ENCODE results near the gene PACSIN1. TPM values are rescaled to one million over a fixed set of nuclear protein-coding genes. Genes with fewer than 3 reads are reported as not detected.

Gene PACSIN1
- total and polyA plus RNA-seq, 5 experiments from 2014 or later: 0.06 to 0.82 (median 0.41) TPM

GRCh38 chr6:34438705-34439104 is 27.2 kb upstream of the PACSIN1 start:
- DNase-seq: no peak
- Mint-ChIP-seq H3K9me3 (peaks cover 0 to 2% (median 0%) of the 10 kb centered on the region in 9 donors), H3K27me3 (peaks cover 0 to 3% (median 0%) of the 10 kb centered on the region in 5 donors), H3K4me3 (no peak overlapping the region), H3K27ac (peak overlapping the region in 1 of 10 donors; percentile 88), H3K4me1 (peaks cover 0 to 2% (median 0%) of the 10 kb centered on the region in 4 donors), H3K36me3 (no peaks in the 10 kb centered on the region)
- POLR2A ChIA-PET: no interaction called here
- ATAC-seq: no peak

DNA sequence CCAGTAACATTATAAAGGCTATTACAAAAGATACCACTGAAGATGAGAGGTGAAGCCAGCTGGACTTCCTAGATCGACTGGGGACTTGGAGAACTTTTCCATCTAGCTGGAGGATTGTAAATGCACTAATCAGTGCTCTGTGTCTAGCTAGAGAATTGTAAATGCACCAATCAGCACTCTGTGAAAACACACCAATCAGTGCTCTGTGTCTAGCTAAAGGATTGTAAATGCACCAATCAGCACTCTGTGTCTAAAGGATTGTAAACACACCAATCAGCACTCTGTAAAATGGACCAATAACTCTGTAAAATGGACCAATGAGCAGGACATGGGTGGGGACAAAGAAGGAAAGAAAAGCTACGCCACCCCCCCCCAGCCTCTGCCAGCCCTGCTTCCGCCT is 26.4 kb upstream of the PACSIN1 start:
- ATAC-seq (no peak), DNase-seq (no peak)
- H3K9me3 Mint-ChIP-seq: peaks cover 0 to 2% (median 0%) of the 10 kb centered on the region in 9 donors
- H3K4me3 Mint-ChIP-seq: no peak overlapping the region
- H3K27me3 Mint-ChIP-seq: peaks cover 0 to 3% (median 0%) of the 10 kb centered on the region in 5 donors
- peak overlapping the region in 1 of 10 donors; percentile 21 for H3K27ac Mint-ChIP-seq
- no peaks in the 10 kb centered on the region for H3K36me3 Mint-ChIP-seq
- peaks cover 0 to 2% (median 0%) of the 10 kb centered on the region in 4 donors for H3K4me1 Mint-ChIP-seq
- POLR2A ChIA-PET: no interaction called here

DNA sequence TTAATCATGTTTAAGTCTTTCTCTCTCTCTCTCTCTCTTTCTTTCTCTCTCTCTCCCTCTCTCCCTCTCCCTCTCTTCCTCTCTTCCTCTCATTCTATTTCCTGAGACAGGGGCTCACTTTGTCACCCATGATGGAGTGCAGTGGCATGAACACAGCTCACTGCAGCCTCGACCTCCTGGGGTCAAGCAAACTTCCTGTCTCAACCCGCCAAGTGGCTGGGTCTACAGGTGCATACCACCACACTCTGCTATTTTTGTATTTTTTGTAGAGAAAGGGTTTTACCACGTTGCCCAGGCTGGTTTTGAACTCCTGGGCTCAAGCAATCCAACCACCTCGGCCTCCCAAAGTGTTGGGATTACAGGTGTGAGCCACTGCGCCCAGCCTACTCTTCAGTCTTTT is 24.4 kb upstream of the PACSIN1 start:
- Mint-ChIP-seq H3K27ac (no peak overlapping the region), H3K27me3 (peaks cover 0 to 3% (median 0%) of the 10 kb centered on the region in 5 donors), H3K9me3 (peaks cover 0 to 2% (median 0%) of the 10 kb centered on the region in 9 donors), H3K4me3 (no peak overlapping the region), H3K36me3 (no peaks in the 10 kb centered on the region), H3K4me1 (peaks cover 0 to 2% (median 0%) of the 10 kb centered on the region in 4 donors)
- DNase-seq: no peak
- POLR2A ChIA-PET: no interaction called here
- no peak for ATAC-seq

DNA sequence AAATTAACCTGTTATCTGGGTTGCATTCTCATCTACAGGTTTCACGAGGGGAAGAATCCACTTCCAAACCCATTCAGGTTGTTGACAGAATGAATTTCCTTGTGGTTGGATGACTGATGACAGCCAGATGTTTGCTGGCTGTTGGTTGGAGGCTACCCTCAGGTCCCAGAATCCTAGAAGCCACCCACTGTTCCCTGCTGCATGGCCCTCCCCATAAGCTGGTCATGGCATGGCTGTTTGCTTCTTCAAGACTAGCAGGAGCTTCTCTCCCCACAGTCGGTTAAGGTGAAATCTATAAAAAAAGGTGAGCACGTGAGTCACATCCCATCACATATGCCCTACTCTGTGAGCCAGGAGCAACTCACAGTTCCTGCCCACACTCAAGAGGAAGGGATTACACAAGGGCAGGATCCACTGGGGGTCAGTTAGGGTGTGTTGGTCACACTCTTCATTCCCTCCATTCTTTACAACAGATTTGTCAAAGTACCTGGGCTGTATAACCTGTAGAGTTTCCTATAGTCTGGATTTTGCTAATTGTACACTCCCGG is 20.5 kb upstream of the PACSIN1 start:
- Mint-ChIP-seq H3K4me1 (peaks cover 0 to 2% (median 0%) of the 10 kb centered on the region in 4 donors), H3K4me3 (no peak overlapping the region), H3K27ac (no peak overlapping the region), H3K9me3 (no peaks in the 10 kb centered on the region), H3K27me3 (peaks cover 0 to 3% (median 0%) of the 10 kb centered on the region in 5 donors), H3K36me3 (no peaks in the 10 kb centered on the region)
- POLR2A ChIA-PET: no interaction called here
- DNase-seq (no peak), ATAC-seq (no peak)

- Mint-ChIP-seq H3K27ac (peak overlapping the region in 1 of 10 donors; percentile 28), H3K4me3 (no peak overlapping the region), H3K4me1 (no peaks in the 10 kb centered on the region), H3K27me3 (peaks cover 0 to 2% (median 0%) of the 10 kb centered on the region in 5 donors), H3K36me3 (peaks cover 0 to 6% (median 0%) of the 10 kb centered on the region in 3 donors), H3K9me3 (peaks cover 0 to 9% (median 2%) of the 10 kb centered on the region in 9 donors)
- POLR2A ChIA-PET: no interaction called here
- ATAC-seq: no peak
- no peak for DNase-seq
These were observed 18.5 kb upstream of the PACSIN1 start for GRCh38 chr6:34447386-34447785.

DNA sequence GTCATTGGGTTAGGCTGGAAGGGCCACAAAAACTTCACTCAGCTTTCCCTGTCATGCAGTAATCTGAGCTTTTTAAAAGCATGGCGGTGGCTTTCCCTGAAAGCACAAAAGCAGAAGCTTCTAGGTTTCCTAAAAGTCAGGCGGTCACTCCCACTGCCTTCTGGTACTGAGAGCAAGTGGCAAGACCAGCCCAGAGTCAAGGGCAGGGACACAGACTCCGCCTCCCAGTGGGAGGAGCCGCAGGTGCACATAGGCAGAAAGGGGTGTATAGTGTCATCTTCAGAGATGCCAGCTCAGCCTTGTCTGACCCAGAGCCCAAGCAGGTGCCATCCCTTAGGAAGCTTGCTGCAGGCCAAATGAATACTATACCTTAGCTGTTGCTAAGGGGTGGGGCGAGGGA is 18.0 kb upstream of the PACSIN1 start:
- DNase-seq (no peak), ATAC-seq (no peak)
- Mint-ChIP-seq H3K27ac (no peak overlapping the region), H3K27me3 (peaks cover 0 to 2% (median 0%) of the 10 kb centered on the region in 5 donors), H3K4me1 (no peaks in the 10 kb centered on the region), H3K9me3 (peaks cover 0 to 9% (median 2%) of the 10 kb centered on the region in 9 donors), H3K36me3 (peaks cover 0 to 6% (median 0%) of the 10 kb centered on the region in 3 donors), H3K4me3 (no peak overlapping the region)
- POLR2A ChIA-PET: no interaction called here

- peaks cover 0 to 2% (median 0%) of the 10 kb centered on the region in 5 donors for H3K27me3 Mint-ChIP-seq
- ATAC-seq: no peak
- no peak for DNase-seq
- peaks cover 0 to 6% (median 0%) of the 10 kb centered on the region in 3 donors for H3K36me3 Mint-ChIP-seq
- POLR2A ChIA-PET: no interaction called here
- H3K4me1 Mint-ChIP-seq: no peaks in the 10 kb centered on the region
- no peak overlapping the region for H3K27ac Mint-ChIP-seq
- H3K9me3 Mint-ChIP-seq: peaks cover 0 to 9% (median 2%) of the 10 kb centered on the region in 9 donors
- H3K4me3 Mint-ChIP-seq: no peak overlapping the region
These were observed 14.7 kb upstream of the PACSIN1 start for GRCh38 chr6:34451192-34451591.

DNA sequence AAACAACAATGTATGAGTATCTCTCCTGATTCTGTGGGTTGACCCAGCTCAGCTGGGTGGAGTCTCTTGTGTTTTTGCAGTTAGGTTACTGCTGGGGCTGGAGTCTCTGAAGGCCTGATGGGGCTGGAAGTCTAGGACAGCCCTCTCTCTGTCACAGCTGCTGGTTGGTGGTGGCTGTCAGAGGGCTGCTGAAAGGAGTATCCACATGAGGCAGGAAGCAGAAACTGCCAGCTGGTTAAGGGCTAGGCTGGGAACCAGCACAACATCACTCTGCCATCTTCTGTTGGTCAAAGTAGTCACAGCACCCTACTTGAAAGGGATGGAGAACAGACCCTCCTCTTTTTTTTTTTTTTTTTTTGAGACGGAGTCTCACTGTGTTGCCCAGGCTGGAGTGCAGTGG is 10.0 kb upstream of the PACSIN1 start:
- POLR2A ChIA-PET: no interaction called here
- no peak for ATAC-seq

GRCh38 chr6:34457382-34457741 is 8.5 kb upstream of the PACSIN1 start:
- H3K4me3 Mint-ChIP-seq: no peak overlapping the region
- H3K36me3 Mint-ChIP-seq: no peaks in the 10 kb centered on the region
- H3K9me3 Mint-ChIP-seq: no peaks in the 10 kb centered on the region
- H3K4me1 Mint-ChIP-seq: no peaks in the 10 kb centered on the region
- peak overlapping the region in 1 of 10 donors; percentile 25 for H3K27ac Mint-ChIP-seq
- ATAC-seq: no peak
- peaks cover 0 to 2% (median 0%) of the 10 kb centered on the region in 5 donors for H3K27me3 Mint-ChIP-seq
- POLR2A ChIA-PET: no interaction called here
- no peak for DNase-seq

More for the DNA sequence above, 10.0 kb upstream of the PACSIN1 start:
- Mint-ChIP-seq H3K27me3 (no peaks in the 10 kb centered on the region), H3K4me1 (no peaks in the 10 kb centered on the region), H3K9me3 (peaks cover 0 to 9% (median 2%) of the 10 kb centered on the region in 9 donors), H3K4me3 (no peak overlapping the region), H3K36me3 (peaks cover 0 to 6% (median 0%) of the 10 kb centered on the region in 3 donors), H3K27ac (peak overlapping the region in 1 of 10 donors; percentile 13)
- DNase-seq: no peak

DNA sequence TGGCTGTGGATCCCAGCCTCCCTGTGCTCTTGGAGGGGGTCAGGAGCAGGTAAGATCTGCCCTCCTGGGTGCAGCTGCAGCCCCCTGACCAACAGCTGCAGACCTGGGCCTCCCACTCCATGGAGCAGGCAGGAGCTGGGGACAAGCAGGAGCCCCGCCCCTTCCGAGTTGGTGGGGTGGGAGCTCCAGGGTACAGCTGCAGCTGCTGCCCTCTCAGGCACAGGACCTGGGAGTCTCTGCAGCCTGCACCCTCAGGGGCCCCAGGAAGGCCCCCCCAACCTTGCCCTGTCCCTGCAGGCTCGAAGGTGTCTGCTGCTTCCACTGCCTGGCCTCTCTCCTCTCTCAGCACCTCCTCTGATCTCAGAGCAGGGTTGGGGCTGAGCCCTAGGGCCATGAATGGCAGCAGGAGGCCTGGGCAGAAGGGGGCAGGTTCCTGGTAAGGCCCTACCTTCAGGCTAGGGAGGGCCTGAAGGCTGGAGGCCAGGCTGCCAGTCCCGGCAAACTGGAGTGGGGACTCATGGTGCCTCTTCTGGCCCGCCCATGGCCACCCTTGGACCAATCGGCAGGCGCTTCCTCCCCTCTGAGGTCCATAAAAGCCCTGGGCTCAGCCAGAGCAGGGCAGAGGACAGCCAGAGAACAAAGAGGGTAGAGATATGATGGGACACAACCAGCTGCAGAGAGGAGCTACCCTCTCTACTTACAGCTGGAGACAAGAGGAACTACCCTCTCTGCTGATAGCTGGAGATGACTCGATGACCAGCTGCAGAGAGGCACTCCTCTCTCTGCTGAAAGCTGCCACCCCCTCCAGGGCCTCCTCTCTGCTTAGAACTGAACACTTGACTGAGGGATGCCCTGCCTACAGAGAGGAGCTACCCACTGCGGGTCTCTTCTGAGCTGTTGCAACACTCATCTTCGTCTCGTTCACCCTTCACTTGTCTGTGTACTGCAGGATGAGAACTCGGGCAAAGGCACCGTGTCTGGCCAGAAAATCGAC is 7.8 kb upstream of the PACSIN1 start:
- Mint-ChIP-seq H3K9me3 (no peaks in the 10 kb centered on the region), H3K4me3 (no peak overlapping the region), H3K36me3 (no peaks in the 10 kb centered on the region), H3K4me1 (no peaks in the 10 kb centered on the region), H3K27me3 (peaks cover under 1 to 9% (median 3%) of the 10 kb centered on the region in 5 donors), H3K27ac (no peak overlapping the region)
- DNase-seq (no peak), ATAC-seq (no peak)
- POLR2A ChIA-PET: interaction anchor here (0.6 kb wide), 1 partner anchor 198 kb away, joined by 3 read pairs; no protein-coding TSS in a partner anchor

- peaks cover 11 to 29% (median 18%) of the 10 kb centered on the region in 5 donors for H3K27me3 Mint-ChIP-seq
- H3K9me3 Mint-ChIP-seq: no peaks in the 10 kb centered on the region
- POLR2A ChIA-PET: interaction anchor here (1.4 kb wide), 1 partner anchor 149 kb away, joined by 4 read pairs; no protein-coding TSS in a partner anchor
- ATAC-seq (peak; percentile 67 to 82), DNase-seq (peak in 8 of 10 donors; percentile 33 to 74 (median 44))
- H3K27ac Mint-ChIP-seq: no peak overlapping the region
- H3K4me3 Mint-ChIP-seq: no peak overlapping the region
- peaks cover 0 to 1% (median under 1%) of the 10 kb centered on the region in 4 donors for H3K4me1 Mint-ChIP-seq
- no peaks in the 10 kb centered on the region for H3K36me3 Mint-ChIP-seq
These were observed 5.8 kb upstream of the PACSIN1 start for GRCh38 chr6:34459899-34460593.

GRCh38 chr6:34460796-34461507 is 4.9 kb upstream of the PACSIN1 start:
- Mint-ChIP-seq H3K9me3 (no peaks in the 10 kb centered on the region), H3K27ac (no peak overlapping the region), H3K27me3 (peaks cover 14 to 38% (median 24%) of the 10 kb centered on the region in 5 donors), H3K36me3 (no peaks in the 10 kb centered on the region), H3K4me3 (no peak overlapping the region), H3K4me1 (peaks cover 3 to 7% (median 6%) of the 10 kb centered on the region in 4 donors)
- DNase-seq: no peak
- no peak for ATAC-seq
- POLR2A ChIA-PET: interaction anchor here (0.6 to 1.4 kb wide), 2 partner anchors 149 to 649 kb away, joined by 3 to 4 read pairs; no protein-coding TSS in a partner anchor

Data from naive thymus-derived CD8-positive, alpha-beta T cell (primary cell).